Hypothalamus (tissue), 51 donors: ENCODE results near the gene NEDD9.

Experiments used
- DNase-seq, 51 donors: peaks; one replicate each; lab custom pipeline; 2025; lab: John Stamatoyannopoulos, UW

The NEDD9 gene

GRCh38 chr6:11153447-11153846 is 79.0 kb downstream of the NEDD9 start:
- DNase-seq = no peak

- no peak for DNase-seq
Measured at GRCh38 chr6:11152581-11152980, 79.9 kb downstream of the NEDD9 start.

GRCh38 chr6:11151488-11151887 is 81.0 kb downstream of the NEDD9 start:
- no peak for DNase-seq

GRCh38 chr6:11149551-11149950 is 82.9 kb downstream of the NEDD9 start:
- no peak for DNase-seq

GRCh38 chr6:11146117-11146826 is 86.2 kb downstream of the NEDD9 start:
- no peak for DNase-seq

GRCh38 chr6:11144393-11144851 is 88.0 kb downstream of the NEDD9 start:
- peak in 42 of 51 donors; percentile 9 to 84 (median 58) for DNase-seq

GRCh38 chr6:11143394-11144371 is 88.8 kb downstream of the NEDD9 start:
- DNase-seq = no peak

GRCh38 chr6:11142296-11143027 is 90.0 kb downstream of the NEDD9 start:
- no peak for DNase-seq

- no peak for DNase-seq
Measured at GRCh38 chr6:11141295-11141694, 91.2 kb downstream of the NEDD9 start.

GRCh38 chr6:11140056-11140455 is 92.4 kb downstream of the NEDD9 start:
- DNase-seq = no peak

- no peak for DNase-seq
Measured at GRCh38 chr6:11139051-11139960, 93.2 kb downstream of the NEDD9 start.

GRCh38 chr6:11136809-11137208 is 95.7 kb downstream of the NEDD9 start:
- DNase-seq = no peak
